Measurements from ENCODE around the gene SUN5.

GRCh38 chr20:33010674-33011449 is 6.6 kb upstream of the SUN5 start:
- TF ChIP-seq POLR2A (IDR thresholded peaks at IDR 0.05): no peak
- no peak for TF ChIP-seq CTCF (IDR thresholded peaks at IDR 0.05)
